Bronchial epithelial cell (primary cell): ENCODE results near the gene PDXP. TPM values are rescaled to one million over a fixed set of nuclear protein-coding genes. Genes with fewer than 3 reads are reported as not detected.

Experiments used
- DNase-seq: peaks from one replicate; pipeline ENCODE4 v3.0.0-alpha.2; 2010; ENCODE audit warnings: low read depth
- FAIRE-seq: peaks from 2 replicates; lab custom pipeline; 2011; peaks lifted over from hg19 to GRCh38; lab: Jason Lieb, UNC
- H3K27me3 ChIP-seq: 2 replicates; pipeline ENCODE4 v1.5.1; 2011; ENCODE audit warnings: low read length; ENCODE audit not compliant: control insufficient read depth, insufficient read depth
- H3K36me3 ChIP-seq: 2 replicates; pipeline ENCODE4 v1.5.1; 2011; ENCODE audit warnings: low read length; ENCODE audit not compliant: control insufficient read depth, insufficient read depth
- H3K4me3 ChIP-seq: 2 replicates; pipeline ENCODE4 v1.5.1; 2011; ENCODE audit warnings: mild to moderate bottlenecking, low read depth, low read length, control low read depth
- CTCF ChIP-seq: IDR thresholded peaks from 2 replicates; pipeline ENCODE4 v1.5.1; 2011; ENCODE audit warnings: mild to moderate bottlenecking, moderate library complexity, low read length, control low read depth, inconsistent platforms; ENCODE audit not compliant: insufficient read depth, severe bottlenecking
- total RNA-seq: library from RNA; depleted of rRNA; stranded (reverse); fragments of >200 nt; gene quantifications from 2 replicates; pipeline ENCODE4 v1.2.1, GENCODE V29; 2014

PDXP gene
- total RNA-seq, 1 donor from 2014 or later: 3.4 TPM

- no peak for TF ChIP-seq CTCF
- Histone ChIP-seq H3K36me3 (peaks cover 19% of the 10 kb centered on the region), H3K27me3 (no peaks in the 10 kb centered on the region), H3K4me3 (no peak overlapping the region)
- no peak for DNase-seq
- FAIRE-seq: no peak
Measured at GRCh38 chr22:37616201-37617083, 42.1 kb upstream of the PDXP start.

DNA sequence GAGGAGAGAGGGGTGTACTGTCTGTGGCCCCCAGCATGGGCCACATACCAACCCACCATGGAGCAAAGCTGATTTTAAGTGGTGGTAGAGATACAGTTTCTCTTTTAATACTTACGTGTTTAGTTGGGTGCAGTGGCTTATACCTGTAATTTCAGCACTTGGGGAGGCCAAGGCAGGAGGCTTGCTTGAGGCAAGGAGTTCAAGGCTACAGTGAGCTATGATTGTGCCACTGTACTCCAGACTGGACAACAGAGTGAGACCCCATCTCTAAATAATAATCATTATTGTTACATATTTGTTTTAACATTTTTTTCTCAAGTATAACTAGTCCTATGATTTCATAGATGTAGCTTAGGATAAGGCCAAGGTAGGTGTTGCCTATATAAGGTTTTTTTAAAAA, 41.1 kb upstream of the PDXP start:
- Histone ChIP-seq H3K36me3 (peaks cover 19% of the 10 kb centered on the region), H3K4me3 (no peak overlapping the region), H3K27me3 (no peaks in the 10 kb centered on the region)
- FAIRE-seq: no peak
- no peak for TF ChIP-seq CTCF
- no peak for DNase-seq

DNA sequence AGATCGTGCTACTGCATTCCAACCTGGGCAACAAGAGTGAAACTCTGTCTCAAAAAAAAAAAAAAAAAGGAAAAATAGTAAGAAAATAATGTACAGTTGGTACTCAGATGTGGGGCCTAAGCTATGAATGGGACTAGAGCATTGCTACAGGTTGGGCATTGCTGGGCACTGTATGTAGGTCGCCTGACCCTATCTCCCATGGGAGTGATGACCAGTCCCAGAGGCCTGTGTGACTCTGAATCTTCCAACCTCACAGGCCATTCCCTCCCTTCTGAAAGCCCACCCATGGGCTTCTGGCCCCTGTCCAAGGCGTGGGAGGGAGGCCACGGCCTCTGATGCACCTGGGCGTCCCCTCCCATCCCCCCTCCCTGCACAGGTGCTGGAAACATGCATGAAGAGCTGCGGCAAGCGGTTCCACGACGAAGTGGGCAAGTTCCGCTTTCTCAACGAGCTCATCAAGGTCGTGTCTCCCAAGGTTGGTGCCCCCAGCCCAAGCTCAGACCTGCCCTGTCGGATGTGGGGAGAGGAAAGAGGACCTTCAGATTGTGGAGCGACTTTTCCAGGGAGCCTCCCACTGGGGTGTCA, 40.4 kb upstream of the PDXP start:
- TF ChIP-seq CTCF: no peak
- no peak for FAIRE-seq
- Histone ChIP-seq H3K4me3 (no peak overlapping the region), H3K36me3 (peaks cover 21% of the 10 kb centered on the region), H3K27me3 (no peaks in the 10 kb centered on the region)
- DNase-seq: no peak

GRCh38 chr22:37618674-37619073, 39.8 kb upstream of the PDXP start:
- peaks cover 24% of the 10 kb centered on the region for H3K36me3 ChIP-seq
- FAIRE-seq (no peak), DNase-seq (no peak)

DNA sequence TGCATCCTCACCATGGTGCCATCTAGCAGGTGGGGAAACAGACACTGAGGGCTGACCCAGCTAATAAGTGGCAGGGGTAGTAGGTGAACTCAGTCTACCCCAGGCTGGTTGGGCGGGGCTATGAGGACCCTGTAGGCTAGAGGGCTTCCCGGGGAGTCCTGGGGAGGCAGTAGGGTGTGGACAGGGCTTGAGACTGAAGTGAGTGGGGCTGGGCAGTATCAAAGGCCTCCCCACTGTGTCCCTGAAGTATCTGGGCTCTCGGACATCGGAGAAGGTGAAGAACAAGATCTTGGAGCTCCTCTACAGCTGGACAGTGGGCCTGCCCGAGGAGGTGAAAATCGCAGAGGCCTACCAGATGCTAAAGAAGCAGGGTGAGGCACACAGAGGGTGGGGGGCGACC, 38.5 kb upstream of the PDXP start:
- no peak for TF ChIP-seq CTCF
- H3K27me3 ChIP-seq: no peaks in the 10 kb centered on the region
- H3K4me3 ChIP-seq: no peak overlapping the region
- FAIRE-seq: no peak
- DNase-seq: no peak
- peaks cover 20% of the 10 kb centered on the region for H3K36me3 ChIP-seq

More at GRCh38 chr22:37618674-37619073, 39.8 kb upstream of the PDXP start:
- no peak for TF ChIP-seq CTCF
- Histone ChIP-seq H3K4me3 (no peak overlapping the region), H3K27me3 (no peaks in the 10 kb centered on the region)
